Liver (tissue), 9 donors: ENCODE results near the gene OTUD5. TPM values are rescaled to one million over a fixed set of nuclear protein-coding genes. Genes with fewer than 3 reads are reported as not detected.

Experiments used
- DNase-seq: peaks from one replicate; pipeline ENCODE4 v3.0.0-alpha.2; 2017; ENCODE audit warnings: low spot score
- H3K27ac ChIP-seq, 2 donors: one replicate each; pipeline ENCODE4 v1.7.0; 2013; ENCODE audit warnings: inconsistent platforms in 2 of 2, low read length in 2 of 2, control low read depth in 1 of 2, low read depth in 1 of 2, mild to moderate bottlenecking in 1 of 2
- H3K27me3 ChIP-seq, 4 donors: one replicate each; pipeline versions ENCODE4 v1.6.1 to v1.7.0; 2013; ENCODE audit warnings: low read length in 3 of 4, inconsistent platforms in 1 of 4, mild to moderate bottlenecking in 1 of 4, moderate library complexity in 1 of 4; ENCODE audit not compliant: control insufficient read depth in 4 of 4, insufficient read depth in 4 of 4
- H3K36me3 ChIP-seq, 4 donors: one replicate each; pipeline versions ENCODE4 v1.6.1 to v1.7.0; 2013; ENCODE audit warnings: low read length in 3 of 4, mild to moderate bottlenecking in 3 of 4, low read depth in 1 of 4, moderate library complexity in 1 of 4; ENCODE audit not compliant: control insufficient read depth in 4 of 4, insufficient read depth in 3 of 4
- H3K4me1 ChIP-seq, 4 donors: one replicate each; pipeline versions ENCODE4 v1.6.1 to v1.7.0; 2013; ENCODE audit warnings: low read length in 3 of 4, mild to moderate bottlenecking in 3 of 4, moderate library complexity in 1 of 4; ENCODE audit not compliant: control insufficient read depth in 4 of 4, insufficient read depth in 4 of 4
- H3K4me3 ChIP-seq, 3 donors: one replicate each; pipeline versions ENCODE4 v1.6.1 to v1.7.0; 2013; ENCODE audit warnings: low read length in 3 of 3, control low read depth in 1 of 3, low read depth in 1 of 3, mild to moderate bottlenecking in 1 of 3
- H3K9ac ChIP-seq, 2 donors: one replicate each; pipeline ENCODE4 v1.7.0; 2013; ENCODE audit warnings: low read length in 2 of 2, mild to moderate bottlenecking in 2 of 2, moderate library complexity in 2 of 2, control low read depth in 1 of 2, low read depth in 1 of 2
- H3K9me3 ChIP-seq, 4 donors: one replicate each; pipeline versions ENCODE4 v1.6.1 to v1.7.0; 2013; ENCODE audit warnings: low read length in 3 of 4; ENCODE audit not compliant: control insufficient read depth in 4 of 4
- CTCF ChIP-seq: fragments of 150-350 bp; IDR thresholded peaks from 2 replicates; pipeline ENCODE4 v1.5.1; 2017; ENCODE audit warnings: improper control_type of control experiment, low read depth, low read length; ENCODE audit not compliant: missing input control
- EGR1 ChIP-seq, 2 donors: IDR thresholded peaks; 2 replicates each; pipeline ENCODE4 v1.6.1; 2016 to 2018; ENCODE audit warnings: antibody characterized with exemption in 2 of 2, low read depth in 2 of 2
- FOXA1 ChIP-seq: IDR thresholded peaks from 2 replicates; pipeline ENCODE4 v1.6.1; 2016; ENCODE audit warnings: antibody characterized with exemption
- GABPA ChIP-seq, 2 donors: IDR thresholded peaks in 1 of 2; conservative IDR thresholded peaks in 1 of 2; 2 replicates each; pipeline ENCODE4 v1.6.1; 2016; ENCODE audit warnings: antibody characterized with exemption in 2 of 2, mild to moderate bottlenecking in 1 of 2, moderate library complexity in 1 of 2
- HNF4A ChIP-seq, 2 donors: conservative IDR thresholded peaks; 2 replicates each; pipeline ENCODE4 v1.6.1; 2016; ENCODE audit warnings: antibody characterized with exemption in 2 of 2, mild to moderate bottlenecking in 2 of 2
- HNF4G ChIP-seq: IDR thresholded peaks from 2 replicates; pipeline ENCODE4 v1.6.1; 2016; ENCODE audit warnings: antibody characterized with exemption
- RAD21 ChIP-seq, 2 donors: IDR thresholded peaks; 2 replicates each; pipeline ENCODE4 v1.6.1; 2016; ENCODE audit warnings: antibody characterized with exemption in 2 of 2, mild to moderate bottlenecking in 2 of 2
- REST ChIP-seq: IDR thresholded peaks from 2 replicates; pipeline ENCODE4 v1.6.1; 2016; ENCODE audit warnings: antibody characterized with exemption, mild to moderate bottlenecking
- RXRA ChIP-seq, 2 donors: IDR thresholded peaks; 2 replicates each; pipeline ENCODE4 v1.6.1; 2017 to 2018; ENCODE audit warnings: antibody characterized with exemption in 2 of 2, mild to moderate bottlenecking in 1 of 2
- SP1 ChIP-seq: IDR thresholded peaks from 2 replicates; pipeline ENCODE4 v1.6.1; 2018; ENCODE audit warnings: antibody characterized with exemption, mild to moderate bottlenecking
- YY1 ChIP-seq: IDR thresholded peaks from 2 replicates; pipeline ENCODE4 v1.6.1; 2016; ENCODE audit warnings: antibody characterized with exemption, mild to moderate bottlenecking
- ZBTB33 ChIP-seq: IDR thresholded peaks from 2 replicates; pipeline ENCODE4 v1.6.1; 2016; ENCODE audit warnings: antibody characterized with exemption
- whole genome bisulfite sequencing: extraction: QIAGEN DNeasy Blood & Tissue Kit; methylation state at CpG from one replicate; pipeline ENCODE4 v1.1.7; 2013; 5-methylcytosine and 5-hydroxymethylcytosine counted together
- polyA plus RNA-seq, 2 donors: library from polyadenylated mRNA; stranded (reverse) in 1 of 2; unstranded in 1 of 2; fragments of 200-250 nt in 1 of 2; fragments of >200 nt in 1 of 2; fragmentation: Nextera tagmentation in 1 of 2; extraction: Ambion mirVana in 1 of 2; gene quantifications; one replicate each; pipeline versions ENCODE4 v1.2.1 to v1.2.3, GENCODE V29; 2013 to 2015
- total RNA-seq, 2 donors: library from RNA; depleted of rRNA; stranded (reverse); fragments of >200 nt; gene quantifications; one replicate each; pipeline ENCODE4 v1.2.3, GENCODE V29; 2014
- TF ChIP-seq, protein P1 (sequence below): IDR thresholded peaks from 2 replicates; pipeline ENCODE4 v1.6.1; 2016; ENCODE audit warnings: antibody characterized with exemption
- TF ChIP-seq, protein P2 (sequence below): IDR thresholded peaks from 2 replicates; pipeline ENCODE4 v1.6.1; 2016; ENCODE audit warnings: antibody characterized with exemption
- donor health status: healthy.
- donor health status: healthy.
- donor health status: healthy.
- donor health status: healthy.
- donor health status: healthy.

The OTUD5 gene
- total and polyA plus RNA-seq, 4 donors, result 9.3 to 29.3 (median 17.9) TPM

DNA sequence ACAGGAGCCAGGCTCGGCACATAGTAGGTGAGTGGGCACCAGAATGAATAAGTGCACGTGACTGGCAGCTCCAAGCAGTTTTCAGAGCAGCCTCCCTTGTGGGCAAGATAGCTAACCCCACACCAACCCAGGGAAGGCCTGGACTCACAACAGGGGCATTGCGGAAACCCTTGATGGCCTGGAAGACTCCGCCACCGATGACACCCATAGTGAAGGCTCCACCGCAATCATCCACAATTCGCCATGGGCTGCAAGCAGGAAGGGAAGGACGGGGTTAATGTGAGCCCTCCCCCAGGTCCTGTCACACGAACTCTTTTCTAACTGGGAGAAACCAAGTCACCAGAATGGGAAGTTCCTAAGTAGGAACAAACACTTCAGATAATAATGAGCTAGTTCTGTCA, 60.8 kb downstream of the OTUD5 start:
- Histone ChIP-seq H3K36me3 (peaks cover 0 to 10% (median 1%) of the 10 kb centered on the region in 4 donors), H3K27ac (peak overlapping the region; percentile 97 to 98), H3K9ac (peak overlapping the region; percentile 72 to 78), H3K4me3 (peak overlapping the region; percentile 61 to 85 (median 85)), H3K4me1 (peaks cover 10 to 17% (median 13%) of the 10 kb centered on the region in 4 donors), H3K27me3 (no peaks in the 10 kb centered on the region), H3K9me3 (no peaks in the 10 kb centered on the region)
- TF ChIP-seq YY1, result no peak
- no peak for TF ChIP-seq CTCF
- no peak for TF ChIP-seq FOXA1
- no peak for TF ChIP-seq SP1
- TF ChIP-seq RAD21 (IDR thresholded peaks at IDR 0.05), result no peak
- TF ChIP-seq EGR1 (IDR thresholded peaks at IDR 0.05; ENCODE audit: low read depth in 2 of 2), result no peak
- no peak for TF ChIP-seq RXRA (IDR thresholded peaks at IDR 0.05)
- TF ChIP-seq ZBTB33, result no peak
- TF ChIP-seq, protein P1, sequence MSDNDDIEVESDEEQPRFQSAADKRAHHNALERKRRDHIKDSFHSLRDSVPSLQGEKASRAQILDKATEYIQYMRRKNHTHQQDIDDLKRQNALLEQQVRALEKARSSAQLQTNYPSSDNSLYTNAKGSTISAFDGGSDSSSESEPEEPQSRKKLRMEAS, result no peak
- TF ChIP-seq HNF4A (conservative IDR thresholded peaks at IDR 0.05), result no peak
- TF ChIP-seq, protein P2, sequence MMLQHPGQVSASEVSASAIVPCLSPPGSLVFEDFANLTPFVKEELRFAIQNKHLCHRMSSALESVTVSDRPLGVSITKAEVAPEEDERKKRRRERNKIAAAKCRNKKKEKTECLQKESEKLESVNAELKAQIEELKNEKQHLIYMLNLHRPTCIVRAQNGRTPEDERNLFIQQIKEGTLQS, result no peak
- no peak for TF ChIP-seq GABPA (IDR thresholded peaks at IDR 0.05 in 1 of 2, conservative IDR thresholded peaks at IDR 0.05 in 1 of 2)
- no peak for TF ChIP-seq REST
- no peak for TF ChIP-seq HNF4G
- DNase-seq, result no peak
- 47% methylated on average over 9 of the region's 9 CpGs for WGBS

DNA sequence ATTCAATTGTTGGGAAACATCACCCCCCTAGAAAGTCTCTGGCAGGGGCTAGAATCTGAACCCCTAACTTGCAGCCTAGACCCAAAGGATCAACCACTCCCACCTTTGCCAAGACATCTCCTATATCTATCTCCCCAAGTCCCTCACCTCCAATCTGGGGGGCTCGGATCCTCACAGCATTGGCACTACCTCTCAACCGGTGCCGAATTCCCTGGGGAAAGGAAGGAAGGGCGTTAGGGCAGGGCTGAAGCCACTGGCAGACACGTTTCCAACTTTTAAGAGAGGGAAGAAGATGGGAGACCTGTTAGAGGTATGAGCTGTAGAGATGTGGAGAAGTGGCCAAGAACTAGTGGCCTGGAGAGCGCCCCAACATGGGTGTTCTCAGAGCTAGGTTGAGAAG, 62.5 kb downstream of the OTUD5 start:
- no peak overlapping the region for H3K9ac ChIP-seq
- no peaks in the 10 kb centered on the region for H3K9me3 ChIP-seq
- H3K4me3 ChIP-seq, result no peak overlapping the region
- H3K27ac ChIP-seq, result no peak overlapping the region
- no peak for TF ChIP-seq FOXA1
- TF ChIP-seq YY1, result no peak
- 90% methylated on average over 6 of the region's 6 CpGs for WGBS
- peaks cover 0 to 6% (median 0%) of the 10 kb centered on the region in 4 donors for H3K36me3 ChIP-seq
- peaks cover 10 to 21% (median 14%) of the 10 kb centered on the region in 4 donors for H3K4me1 ChIP-seq
- no peak for DNase-seq
- H3K27me3 ChIP-seq, result no peaks in the 10 kb centered on the region
